NB4 (cell line): Measurements from ENCODE around the gene CDH13.
A peak's percentile ranks its signal among the peaks of the same experiment; 100 is the strongest.

Experiments used
- DNase-seq: peaks from one replicate; pipeline ENCODE4 v3.0.0; 2010; ENCODE audit warnings: low read depth
- H3K4me3 ChIP-seq: one replicate; pipeline ENCODE4 v1.5.1; 2011; ENCODE audit warnings: mild to moderate bottlenecking, low read depth, low read length, moderate library complexity
- CTCF ChIP-seq: IDR thresholded peaks from one replicate; pipeline ENCODE4 v1.5.1; 2012; ENCODE audit warnings: low read depth, low read length
- MYC ChIP-seq: IDR thresholded peaks from 2 replicates; pipeline ENCODE4 v1.6.1; 2011; ENCODE audit warnings: low read depth, low read length
- POLR2A ChIP-seq: IDR thresholded peaks from 2 replicates; pipeline ENCODE4 v1.6.1; 2011; ENCODE audit warnings: mild to moderate bottlenecking; ENCODE audit not compliant: insufficient read length; ENCODE audit errors: extremely low read depth
- TF ChIP-seq, protein P1 (sequence below): IDR thresholded peaks from 2 replicates; pipeline ENCODE4 v1.6.1; 2011; ENCODE audit warnings: low read depth, low read length

Gene CDH13

DNA sequence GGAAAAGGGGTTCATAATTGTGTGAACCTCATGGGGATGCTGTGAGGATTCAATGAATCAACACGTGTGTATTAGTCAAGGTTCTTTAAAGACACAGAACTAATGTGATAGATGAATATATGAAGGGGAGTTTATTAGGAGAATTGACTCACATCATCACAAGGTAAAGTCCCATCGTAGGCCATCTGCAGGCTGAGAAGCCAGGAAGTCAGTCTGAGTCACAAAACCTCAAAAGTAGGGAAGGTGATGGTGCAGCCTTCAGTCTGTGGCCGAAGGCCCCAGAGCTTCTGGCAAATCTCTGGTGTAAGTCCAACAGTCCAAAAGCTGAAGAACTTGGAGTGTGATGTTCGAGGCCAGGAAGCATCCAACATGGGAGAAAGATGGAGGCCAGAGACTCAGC, 413.4 kb downstream of the CDH13 start:
- peak; percentile 7 for DNase-seq
- H3K4me3 ChIP-seq = no peak overlapping the region
- TF ChIP-seq MYC (no peak), POLR2A (no peak), CTCF (no peak)
- TF ChIP-seq, protein P1, sequence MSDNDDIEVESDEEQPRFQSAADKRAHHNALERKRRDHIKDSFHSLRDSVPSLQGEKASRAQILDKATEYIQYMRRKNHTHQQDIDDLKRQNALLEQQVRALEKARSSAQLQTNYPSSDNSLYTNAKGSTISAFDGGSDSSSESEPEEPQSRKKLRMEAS = no peak

DNA sequence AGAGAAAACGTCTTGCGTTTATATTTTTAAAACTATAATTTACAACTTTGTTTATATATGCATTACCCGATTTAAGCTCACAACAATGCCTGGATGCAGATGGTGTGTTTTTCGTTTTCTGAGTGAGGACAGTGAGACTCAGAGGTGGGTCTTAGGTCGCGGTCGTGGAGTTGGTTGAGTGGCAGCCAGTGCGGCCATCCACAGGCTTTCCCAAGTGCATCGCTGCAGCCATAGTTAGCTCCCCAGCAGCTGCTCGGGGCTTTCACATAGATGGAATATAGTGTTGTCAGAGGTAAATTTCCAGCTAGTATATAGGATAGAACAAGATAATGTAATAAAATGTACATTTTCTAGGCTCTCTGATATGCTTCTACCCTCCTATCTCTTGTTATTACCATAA, 417.8 kb downstream of the CDH13 start:
- DNase-seq = no peak
- no peak overlapping the region for H3K4me3 ChIP-seq
- TF ChIP-seq MYC (no peak), CTCF (no peak), POLR2A (no peak)
- TF ChIP-seq, protein P1 = no peak

- no peak for DNase-seq
- TF ChIP-seq CTCF (no peak), POLR2A (no peak), MYC (no peak)
- TF ChIP-seq, protein P1 = no peak
- H3K4me3 ChIP-seq = no peak overlapping the region
Measured at GRCh38 chr16:83045790-83046189, 419.0 kb downstream of the CDH13 start.

DNA sequence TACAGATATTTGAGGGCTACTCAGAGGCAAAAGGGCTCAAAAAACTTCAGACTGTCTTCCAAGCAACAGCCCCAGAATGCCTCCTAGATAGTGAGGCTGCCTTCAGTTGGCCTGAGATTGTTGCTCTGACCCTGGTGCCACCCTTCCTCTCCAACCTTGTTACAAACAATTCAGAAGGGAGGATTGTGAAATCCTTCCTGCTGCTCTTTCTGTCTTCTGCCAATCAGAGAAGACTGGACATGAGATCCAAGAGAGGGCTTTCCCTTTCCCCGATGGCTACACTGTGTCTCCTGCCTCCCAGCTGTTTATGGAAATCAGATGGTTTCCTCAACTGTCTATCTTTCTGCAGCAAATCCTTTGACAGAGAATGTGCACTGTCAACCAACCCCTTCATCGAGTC, 419.9 kb downstream of the CDH13 start:
- DNase-seq = peak; percentile 20
- no peak overlapping the region for H3K4me3 ChIP-seq
- TF ChIP-seq, protein P1 = no peak
- TF ChIP-seq MYC (no peak), POLR2A (no peak), CTCF (no peak)

GRCh38 chr16:83051451-83051850, 424.7 kb downstream of the CDH13 start:
- TF ChIP-seq POLR2A (no peak), CTCF (no peak), MYC (no peak)
- TF ChIP-seq, protein P1 = no peak
- DNase-seq = no peak
- H3K4me3 ChIP-seq = no peak overlapping the region

- no peak overlapping the region for H3K4me3 ChIP-seq
- DNase-seq = no peak
- TF ChIP-seq, protein P1 = no peak
- TF ChIP-seq MYC (no peak), CTCF (no peak)
Measured at GRCh38 chr16:83054283-83054682, 427.5 kb downstream of the CDH13 start.
